Ovary (tissue), 3 donors: ENCODE measurements around the gene DDX6.

Experiments
- EP300 ChIP-seq: sonication (generic); formaldehyde crosslinking; IDR thresholded peaks from one replicate; pipeline ENCODE4 v1.6.1; 2017; ENCODE audit warnings: antibody characterized with exemption
- TF ChIP-seq, protein P1 (sequence below), 3 donors: fragments of 450-650 bp in 2 of 3; fragments of 200-600 bp in 1 of 3; IDR thresholded peaks; one replicate each; pipeline versions ENCODE4 v1.5.1 to v1.8.0; 2016 to 2022; ENCODE audit warnings: antibody characterized with exemption in 3 of 3, mild to moderate bottlenecking in 1 of 3
- donor health status: DM: no; HTN: no; CAD: no.

DNA sequence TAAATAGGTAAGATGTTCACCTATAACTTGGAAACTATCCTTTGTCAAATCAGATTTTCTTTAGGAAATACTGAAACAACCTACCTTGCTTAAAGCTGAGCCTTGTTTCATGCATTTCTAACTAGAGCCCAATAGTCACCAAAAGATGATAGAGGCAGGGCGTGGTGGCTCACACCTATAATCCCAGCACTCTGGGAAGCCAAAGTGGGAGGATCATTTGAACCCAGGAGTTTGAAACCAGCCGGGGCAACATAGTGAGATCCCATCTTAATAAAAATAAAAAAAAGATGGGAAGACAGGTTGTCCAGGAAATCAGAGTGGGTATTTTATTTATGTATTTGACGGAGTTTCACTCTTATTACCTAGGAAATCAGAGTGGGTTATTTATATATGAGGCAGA, 38.3 kb downstream of the DDX6 start:
- no peak for TF ChIP-seq EP300
- TF ChIP-seq, protein P1, sequence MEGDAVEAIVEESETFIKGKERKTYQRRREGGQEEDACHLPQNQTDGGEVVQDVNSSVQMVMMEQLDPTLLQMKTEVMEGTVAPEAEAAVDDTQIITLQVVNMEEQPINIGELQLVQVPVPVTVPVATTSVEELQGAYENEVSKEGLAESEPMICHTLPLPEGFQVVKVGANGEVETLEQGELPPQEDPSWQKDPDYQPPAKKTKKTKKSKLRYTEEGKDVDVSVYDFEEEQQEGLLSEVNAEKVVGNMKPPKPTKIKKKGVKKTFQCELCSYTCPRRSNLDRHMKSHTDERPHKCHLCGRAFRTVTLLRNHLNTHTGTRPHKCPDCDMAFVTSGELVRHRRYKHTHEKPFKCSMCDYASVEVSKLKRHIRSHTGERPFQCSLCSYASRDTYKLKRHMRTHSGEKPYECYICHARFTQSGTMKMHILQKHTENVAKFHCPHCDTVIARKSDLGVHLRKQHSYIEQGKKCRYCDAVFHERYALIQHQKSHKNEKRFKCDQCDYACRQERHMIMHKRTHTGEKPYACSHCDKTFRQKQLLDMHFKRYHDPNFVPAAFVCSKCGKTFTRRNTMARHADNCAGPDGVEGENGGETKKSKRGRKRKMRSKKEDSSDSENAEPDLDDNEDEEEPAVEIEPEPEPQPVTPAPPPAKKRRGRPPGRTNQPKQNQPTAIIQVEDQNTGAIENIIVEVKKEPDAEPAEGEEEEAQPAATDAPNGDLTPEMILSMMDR (IDR thresholded peaks at IDR 0.05), result no peak
